Stimulated activated CD4-positive, alpha-beta T cell treated with anti-CD3 and anti-CD28 coated beads, TNF-alpha, amount 100 ng/mL, for 24 hours (primary cell): ENCODE results near the gene CADPS2.

ENCODE experiments used
- DNase-seq, 3 experiments: peaks; one replicate each; pipeline ENCODE4 v3.0.0-alpha.2; 2020; ENCODE audit warnings: low read depth in 3 of 3

CADPS2 gene

GRCh38 chr7:122311050-122311700 is 575.1 kb downstream of the CADPS2 start:
- DNase-seq: no peak

DNA sequence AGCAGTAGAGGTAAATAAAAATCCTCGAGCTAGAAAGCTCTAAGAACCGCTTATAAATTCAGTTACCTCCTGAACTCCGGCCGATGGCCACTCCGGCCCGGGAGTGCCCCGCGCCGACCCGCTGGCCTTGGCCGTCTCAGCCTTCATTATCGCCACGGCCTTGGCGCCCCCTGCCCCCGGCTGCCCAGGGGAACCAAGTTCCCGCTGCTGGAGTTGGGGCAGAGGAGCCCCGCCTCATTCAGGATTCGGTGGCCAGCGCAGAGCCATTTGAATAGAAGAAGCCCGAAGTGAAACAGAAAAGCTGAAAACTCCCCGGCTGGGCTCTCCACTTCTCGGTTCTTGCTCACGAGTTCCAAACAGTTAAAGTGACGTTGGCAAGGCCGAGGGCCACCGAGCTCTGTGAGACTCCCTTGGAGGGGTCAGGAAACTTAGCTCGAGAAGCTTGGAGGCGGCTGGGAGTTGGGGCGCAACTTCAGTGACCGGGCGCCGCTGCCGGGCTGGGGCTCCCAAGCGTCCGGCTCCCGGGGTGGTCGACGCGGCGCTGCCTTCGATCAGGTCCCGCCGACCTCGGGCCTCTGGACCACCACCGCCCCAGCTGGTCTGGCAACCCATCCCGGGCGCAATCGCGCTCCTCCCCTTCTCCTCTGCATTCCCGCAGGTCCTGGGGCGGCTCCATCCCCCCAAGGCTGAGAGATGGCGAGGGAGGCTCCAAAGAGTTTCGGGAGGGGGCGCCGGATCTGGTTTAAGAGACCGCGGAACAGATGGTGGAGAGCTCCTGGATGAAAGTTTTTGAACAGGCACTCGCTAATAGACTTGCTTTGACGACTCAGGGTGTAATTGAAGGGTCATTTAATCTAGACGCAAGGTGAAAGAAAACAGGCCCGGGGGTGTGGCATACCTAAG is 575.9 kb downstream of the CADPS2 start:
- no peak for DNase-seq

GRCh38 chr7:122309421-122309820 is 576.8 kb downstream of the CADPS2 start:
- DNase-seq: no peak

DNA sequence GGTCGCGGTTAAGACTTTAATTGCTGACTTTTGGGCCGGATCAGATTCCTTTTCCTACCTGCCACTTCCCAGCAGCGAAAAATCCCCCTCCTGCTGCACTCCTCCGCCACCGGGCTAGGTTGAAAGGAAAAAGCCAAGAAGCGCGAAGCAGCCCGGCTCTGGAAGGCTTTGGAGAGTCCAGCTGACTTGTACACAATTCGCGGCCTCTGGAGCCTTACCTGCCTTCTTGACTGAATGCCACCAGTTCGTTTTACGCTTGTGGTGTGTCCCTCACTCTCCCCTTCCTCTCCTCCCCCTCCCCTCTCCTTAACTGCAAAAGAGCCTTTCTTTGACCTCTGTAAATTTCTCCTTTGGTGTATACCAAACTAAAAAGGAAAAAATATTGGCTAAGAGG is 579.0 kb downstream of the CADPS2 start:
- DNase-seq: no peak

DNA sequence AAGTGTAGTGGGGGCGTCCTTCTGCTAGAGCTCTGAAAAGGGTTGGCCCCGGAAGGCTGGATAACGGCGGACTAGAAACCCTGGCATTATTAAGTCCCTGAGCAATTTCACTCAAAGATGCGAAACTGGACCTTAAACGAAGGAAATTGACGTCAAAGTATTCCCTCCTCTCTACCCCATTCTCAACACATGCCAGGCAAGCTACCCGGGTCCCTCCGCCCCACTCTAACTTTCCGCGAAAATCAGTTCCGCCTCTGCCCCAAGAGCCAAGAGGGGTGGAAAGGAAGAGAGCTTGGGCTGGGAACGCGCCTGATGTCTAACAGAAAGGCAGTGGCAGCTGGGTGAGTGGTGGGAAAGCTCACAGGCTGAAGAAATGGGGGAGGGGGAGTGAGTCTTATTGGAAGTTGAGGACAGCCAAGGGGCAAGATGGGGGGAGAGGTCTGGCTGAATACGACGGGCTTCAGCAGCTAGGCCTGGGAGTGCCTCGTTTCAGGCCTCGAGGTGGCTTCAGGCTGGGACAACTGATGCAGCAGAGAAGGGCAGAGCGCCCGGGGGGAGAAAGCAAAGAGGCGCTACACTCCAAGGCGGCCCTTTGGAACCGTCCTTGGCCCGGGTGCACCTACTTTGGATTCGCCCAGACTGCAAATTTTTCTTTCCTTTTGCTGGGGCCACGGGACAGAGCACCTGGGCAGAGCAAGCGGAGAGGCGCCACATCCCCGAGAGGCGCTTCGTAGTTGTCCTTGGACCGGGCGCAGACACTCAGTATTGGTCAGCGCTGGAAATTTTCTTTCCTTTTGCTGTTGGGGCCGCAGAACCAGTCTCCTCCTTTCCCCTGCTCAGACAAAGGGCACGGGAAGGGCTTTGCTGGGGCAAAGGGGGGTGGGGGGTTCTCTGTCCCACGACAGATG is 579.7 kb downstream of the CADPS2 start:
- no peak for DNase-seq

DNA sequence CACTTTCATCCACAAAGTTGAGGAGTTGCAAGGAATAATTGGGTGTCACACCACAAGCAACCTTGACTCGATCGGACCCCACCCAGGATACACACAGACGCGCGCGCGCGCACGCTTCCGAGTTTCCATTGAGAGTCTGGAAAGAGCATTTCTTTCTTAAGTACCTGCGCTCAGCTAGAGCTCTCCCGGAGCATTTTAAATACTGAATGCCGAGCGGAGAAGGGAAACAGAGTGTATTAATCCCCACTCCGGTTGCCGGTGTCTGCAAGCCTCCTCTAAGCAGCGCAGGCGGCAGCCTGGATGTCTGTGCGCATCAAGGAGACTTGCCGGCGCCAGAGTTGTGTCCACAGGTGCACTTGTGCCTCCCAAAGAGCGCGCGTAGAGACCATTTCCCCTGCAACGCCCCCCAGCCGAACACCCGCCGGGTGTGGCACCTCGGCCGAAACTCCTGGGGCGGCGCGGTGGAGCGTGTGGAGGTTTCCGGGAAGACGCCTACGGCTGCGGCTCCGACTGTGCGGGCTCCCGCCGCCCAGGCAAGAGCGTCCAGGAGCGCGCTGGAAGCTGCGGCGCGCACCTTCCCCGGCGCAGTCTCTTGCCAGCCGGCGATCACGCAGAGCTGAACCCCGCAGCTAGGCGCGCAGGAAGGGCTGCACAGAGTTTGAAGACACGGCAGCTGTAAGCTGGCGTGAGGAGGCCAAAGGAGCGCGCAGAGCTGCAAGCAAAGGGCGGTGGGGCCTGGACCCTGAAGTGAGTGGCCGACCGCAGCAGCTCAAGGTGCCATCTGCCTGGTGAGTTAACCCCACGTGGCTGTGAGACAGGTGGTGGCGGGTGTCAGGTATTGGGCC is 580.6 kb downstream of the CADPS2 start:
- DNase-seq: no peak

DNA sequence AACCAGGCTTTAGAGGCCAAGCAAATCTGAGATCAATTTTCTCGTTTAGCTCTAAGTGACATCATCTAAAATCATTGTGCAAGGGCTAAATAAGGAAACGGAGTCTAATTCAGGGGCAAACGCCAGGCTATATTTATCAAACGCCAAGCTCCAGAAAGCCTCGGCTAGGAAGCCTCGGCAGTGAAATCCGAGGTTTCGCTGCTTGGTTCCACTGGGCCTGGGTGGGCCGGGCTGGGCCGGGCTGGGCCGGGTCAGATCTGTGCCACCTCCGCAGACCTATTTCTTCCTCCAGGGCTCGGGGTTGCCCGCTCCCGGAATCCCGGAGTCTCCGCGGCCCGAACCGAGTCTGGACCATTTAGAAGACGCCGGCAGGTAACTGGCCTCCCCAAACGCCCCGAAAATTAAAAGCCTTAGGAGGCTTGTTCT is 581.3 kb downstream of the CADPS2 start:
- no peak for DNase-seq

DNA sequence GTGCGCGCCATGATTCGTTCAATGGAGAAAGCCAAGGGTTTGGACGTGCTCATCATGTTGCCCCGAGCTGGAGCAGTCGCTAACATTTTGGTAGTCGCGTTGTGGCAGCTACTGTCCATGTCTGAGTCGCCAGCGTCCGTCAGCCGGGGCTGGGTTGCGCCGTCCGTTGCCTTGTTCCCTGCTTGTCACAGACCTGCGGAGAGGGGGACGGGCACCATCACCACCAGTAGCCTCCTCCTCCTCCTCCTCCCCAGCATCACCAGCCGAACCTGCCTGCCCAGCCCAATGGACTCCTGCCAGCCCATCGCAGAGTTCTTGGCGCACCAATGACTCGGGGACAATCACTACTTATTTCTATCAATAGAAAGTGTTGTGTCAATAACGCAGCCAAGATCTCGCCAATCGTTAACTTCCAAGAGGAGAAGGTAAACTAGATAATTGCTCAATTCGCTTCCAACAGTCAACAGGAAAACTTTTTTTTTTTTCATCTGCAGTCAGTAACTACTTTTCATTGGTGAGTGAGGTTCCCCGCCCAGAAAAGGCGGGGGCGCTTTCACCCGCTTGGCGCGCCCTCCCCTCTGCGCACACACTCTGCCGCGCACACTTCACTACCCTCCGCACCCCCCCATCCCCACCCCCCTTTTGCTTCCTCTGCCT is 581.8 kb downstream of the CADPS2 start, which contains the start of gene FEZF1:
TSS of gene FEZF1 (minus strand) at position 432 of the 657 bp plus-strand sequence. CDS start at position 119, 313 bp downstream.
- no peak for DNase-seq

DNA sequence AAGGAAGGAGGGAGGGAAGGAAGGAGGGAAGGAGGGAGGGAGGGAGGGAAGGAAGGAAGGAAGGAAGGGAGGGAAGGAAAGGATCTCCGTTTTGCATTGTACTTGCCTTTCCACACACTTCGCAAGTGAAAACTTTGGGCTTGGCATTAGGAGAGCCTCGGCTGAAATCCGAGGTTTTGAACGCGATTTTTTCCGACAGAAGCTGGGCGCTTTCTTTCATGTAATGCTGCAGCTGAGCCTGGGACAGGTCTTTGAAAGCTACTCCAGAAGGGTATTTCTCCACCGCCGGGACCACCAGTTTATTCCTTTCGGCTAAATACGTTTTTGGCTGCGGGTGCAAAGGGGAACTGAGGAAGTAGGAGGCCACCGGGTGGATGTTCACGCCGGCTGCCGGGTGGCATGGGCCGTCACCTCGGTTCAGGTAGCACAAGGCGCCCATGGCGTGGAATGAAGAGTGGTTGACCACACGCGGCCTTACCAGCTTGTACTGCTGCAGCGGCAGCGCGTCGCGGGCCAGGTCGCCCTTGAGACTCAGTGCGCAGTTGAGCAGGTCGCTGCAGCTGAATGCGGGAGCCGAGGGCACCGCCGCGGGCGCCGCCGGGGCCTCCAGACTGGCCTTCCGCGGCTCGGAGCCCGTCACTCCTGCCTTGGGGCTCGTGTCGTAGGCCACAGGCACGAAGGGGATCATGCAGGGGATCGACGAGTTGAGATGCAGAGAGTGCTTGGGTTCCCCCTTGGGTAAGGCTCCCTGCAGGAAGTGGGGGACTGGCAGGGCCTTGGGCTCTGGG is 582.5 kb downstream of the CADPS2 start:
- DNase-seq: no peak

GRCh38 chr7:122302761-122303530 is 583.3 kb downstream of the CADPS2 start:
- no peak for DNase-seq

GRCh38 chr7:122301858-122302760 is 584.2 kb downstream of the CADPS2 start:
- DNase-seq: no peak

DNA sequence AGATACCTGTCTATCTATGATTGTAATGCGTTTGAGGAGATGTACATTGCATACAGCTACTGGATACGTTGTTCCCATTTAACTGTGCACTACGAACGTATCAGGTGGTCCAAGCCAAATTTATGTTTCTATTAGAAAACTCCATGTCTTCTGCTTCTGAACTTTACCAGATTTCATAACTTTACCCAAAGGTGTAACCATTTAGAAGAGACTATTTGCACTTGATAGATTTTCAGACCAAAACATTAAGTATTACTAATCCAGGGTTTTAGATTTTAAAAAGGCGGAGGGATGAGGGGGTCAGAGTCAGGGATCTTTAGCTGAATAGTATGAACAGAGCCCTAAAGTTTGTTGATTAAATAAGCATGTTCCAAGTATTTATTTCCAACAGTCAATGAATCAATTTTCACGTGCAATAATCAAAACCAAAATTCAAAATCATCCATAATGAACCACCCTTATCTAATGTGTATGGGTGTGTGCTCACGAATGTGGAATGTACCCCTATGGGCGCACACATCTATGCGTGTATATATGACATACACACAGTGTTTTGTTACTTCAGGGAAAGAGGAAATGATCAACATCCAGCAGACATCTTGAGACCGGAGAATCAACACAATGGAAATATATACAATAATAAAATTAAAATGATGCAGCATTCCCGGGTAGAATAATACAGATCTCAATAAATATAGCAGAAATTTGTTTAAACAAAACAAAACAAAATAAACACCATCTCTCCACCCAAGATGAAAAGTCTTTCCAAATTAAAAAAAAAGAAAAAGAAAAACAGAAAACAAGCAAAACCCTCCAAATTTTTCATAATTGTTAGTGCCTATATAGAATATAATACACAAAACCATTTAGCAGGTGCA is 585.1 kb downstream of the CADPS2 start:
- no peak for DNase-seq

DNA sequence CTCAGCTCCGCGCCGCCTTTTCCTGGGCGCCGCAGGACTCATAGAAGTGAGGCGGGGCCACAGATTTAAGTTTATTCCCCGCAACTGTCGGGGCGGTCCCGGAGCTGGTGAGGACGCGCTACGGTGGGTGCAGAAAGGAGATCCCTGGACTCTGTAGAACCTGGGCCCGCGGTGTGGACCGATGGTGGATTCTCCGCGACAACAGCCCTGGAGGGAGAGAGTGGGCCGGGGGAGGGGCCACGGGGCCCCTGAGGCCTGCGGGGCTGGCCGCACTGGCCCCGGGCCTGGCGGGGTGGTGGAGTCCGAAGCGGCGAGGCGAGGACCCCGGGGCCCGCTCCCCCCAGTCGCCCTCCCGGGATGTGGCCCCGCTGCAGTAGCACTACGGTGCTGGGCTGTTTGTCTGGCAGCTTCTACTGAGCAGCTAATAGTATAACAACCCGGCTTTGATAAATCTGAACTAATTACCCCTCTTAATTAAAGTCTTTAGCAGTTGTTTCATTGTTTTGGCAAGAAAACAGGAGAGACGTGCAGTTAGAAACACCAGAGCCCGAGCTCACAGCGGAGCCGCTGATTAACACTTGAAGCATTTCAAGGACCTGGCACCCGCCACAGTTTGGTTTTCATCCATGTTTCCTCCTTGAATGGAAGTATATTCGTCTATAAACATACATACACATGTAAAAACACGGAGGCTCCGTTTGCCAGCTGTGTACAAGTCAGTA is 585.9 kb downstream of the CADPS2 start:
- no peak for DNase-seq

DNA sequence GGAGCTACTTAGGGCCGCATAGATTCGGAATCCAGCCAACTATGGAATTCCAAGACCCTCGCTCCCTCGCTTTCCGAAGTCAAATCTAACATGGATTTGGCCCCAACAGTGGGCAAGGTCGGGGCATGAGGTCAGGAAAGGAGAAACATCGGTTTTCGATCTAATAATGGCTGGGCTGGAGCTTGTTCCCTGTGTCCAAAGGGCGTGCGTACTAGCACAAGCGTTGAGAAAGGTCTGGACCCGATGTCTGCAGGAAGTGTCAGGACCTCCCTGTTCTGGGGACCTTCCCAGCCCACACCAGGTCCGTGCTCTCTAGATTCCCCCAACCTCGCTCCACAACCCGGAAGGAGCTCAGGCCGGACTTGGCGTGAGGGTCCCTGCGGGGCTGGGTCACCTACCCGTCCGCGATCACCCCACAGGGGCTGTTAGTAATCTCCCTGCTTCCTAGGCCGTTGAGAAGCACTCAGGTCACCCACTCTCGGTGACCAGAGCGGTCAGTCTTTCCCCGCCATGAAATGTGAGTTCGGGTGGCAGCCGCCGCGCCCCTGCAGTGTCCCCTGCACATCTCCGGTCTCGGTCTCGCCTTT is 586.5 kb downstream of the CADPS2 start:
- no peak for DNase-seq

- no peak for DNase-seq
These were observed 587.6 kb downstream of the CADPS2 start for GRCh38 chr7:122298618-122299017.

- DNase-seq: no peak
These were observed 588.1 kb downstream of the CADPS2 start for GRCh38 chr7:122298131-122298530.
